ENCODE data around the gene KDM4C. TPM values are rescaled to one million over a fixed set of nuclear protein-coding genes. Genes with fewer than 3 reads are reported as not detected.

The KDM4C gene
- total and polyA plus RNA-seq, 2 of the 13 experiments (the other 11 are each of a cell fraction or from before 2014, with no cell fraction given), result 19.4 to 23.6 TPM

GRCh38 chr9:6757456-6758247, at the start of gene KDM4C (continued):
- TF ChIP-seq ZNF562 (CRISPR knock-in tag; IDR thresholded peaks at IDR 0.05; ENCODE audit: borderline replicate concordance), result no peak
- TF ChIP-seq XBP1 (CRISPR knock-in tag; IDR thresholded peaks at IDR 0.05), result no peak
- TF ChIP-seq ZNF788 (CRISPR knock-in tag; IDR thresholded peaks at IDR 0.05; ENCODE audit: borderline replicate concordance), result peak; percentile 94; the same call in 1 of the 2 replicates
- peak; percentile 98 for TF ChIP-seq ZNF687 (CRISPR knock-in tag; IDR thresholded peaks at IDR 0.05)
- no peak for TF ChIP-seq ZNF281 (CRISPR knock-in tag; IDR thresholded peaks at IDR 0.05; ENCODE audit: borderline replicate concordance)
- TF ChIP-seq CEBPB (IDR thresholded peaks at IDR 0.05; ENCODE audit: borderline replicate concordance, low read depth, low read length), result no peak
- no peak for TF ChIP-seq HOMEZ (CRISPR knock-in tag; IDR thresholded peaks at IDR 0.05; ENCODE audit: low read depth)
- TF ChIP-seq ZNF576 (CRISPR knock-in tag; IDR thresholded peaks at IDR 0.05), result peak; percentile 42; the same call in 1 of the 2 replicates
- TF ChIP-seq ZNF160 (CRISPR knock-in tag; IDR thresholded peaks at IDR 0.05), result peak; percentile 64; the same call in 1 of the 2 replicates
- no peak for TF ChIP-seq ZNF282 (IDR thresholded peaks at IDR 0.05; ENCODE audit: partially characterized antibody)
- no peak for TF ChIP-seq SOX6 (IDR thresholded peaks at IDR 0.05)
- peak; percentile 79 for TF ChIP-seq SOX6 (CRISPR knock-in tag; IDR thresholded peaks at IDR 0.05)
- TF ChIP-seq RXRB (CRISPR knock-in tag; IDR thresholded peaks at IDR 0.05; ENCODE audit: borderline replicate concordance), result peak; percentile 66
- TF ChIP-seq DPF2 (CRISPR knock-in tag; IDR thresholded peaks at IDR 0.05; ENCODE audit: borderline replicate concordance, low read depth), result peak; percentile 68
- TF ChIP-seq SRSF4 (IDR thresholded peaks at IDR 0.05; ENCODE audit: low read depth, low read length, poor library complexity, severe bottlenecking), result no peak
- peak; percentile 52; the same call in 1 of the 2 replicates for TF ChIP-seq THAP9 (CRISPR knock-in tag; IDR thresholded peaks at IDR 0.05; ENCODE audit: borderline replicate concordance)
